Bronchial smooth muscle cell (primary cell): ENCODE measurements around the gene PSPH. TPM values are rescaled to one million over a fixed set of nuclear protein-coding genes. Genes with fewer than 3 reads are reported as not detected.

Experiments
- total RNA-seq: library from RNA; depleted of rRNA; stranded (reverse); fragments of >200 nt; gene quantifications from 2 replicates; pipeline ENCODE4 v1.2.1, GENCODE V29; 2014

PSPH gene
- total RNA-seq: 22.1 and 24.3 TPM in 2 replicates

DNA sequence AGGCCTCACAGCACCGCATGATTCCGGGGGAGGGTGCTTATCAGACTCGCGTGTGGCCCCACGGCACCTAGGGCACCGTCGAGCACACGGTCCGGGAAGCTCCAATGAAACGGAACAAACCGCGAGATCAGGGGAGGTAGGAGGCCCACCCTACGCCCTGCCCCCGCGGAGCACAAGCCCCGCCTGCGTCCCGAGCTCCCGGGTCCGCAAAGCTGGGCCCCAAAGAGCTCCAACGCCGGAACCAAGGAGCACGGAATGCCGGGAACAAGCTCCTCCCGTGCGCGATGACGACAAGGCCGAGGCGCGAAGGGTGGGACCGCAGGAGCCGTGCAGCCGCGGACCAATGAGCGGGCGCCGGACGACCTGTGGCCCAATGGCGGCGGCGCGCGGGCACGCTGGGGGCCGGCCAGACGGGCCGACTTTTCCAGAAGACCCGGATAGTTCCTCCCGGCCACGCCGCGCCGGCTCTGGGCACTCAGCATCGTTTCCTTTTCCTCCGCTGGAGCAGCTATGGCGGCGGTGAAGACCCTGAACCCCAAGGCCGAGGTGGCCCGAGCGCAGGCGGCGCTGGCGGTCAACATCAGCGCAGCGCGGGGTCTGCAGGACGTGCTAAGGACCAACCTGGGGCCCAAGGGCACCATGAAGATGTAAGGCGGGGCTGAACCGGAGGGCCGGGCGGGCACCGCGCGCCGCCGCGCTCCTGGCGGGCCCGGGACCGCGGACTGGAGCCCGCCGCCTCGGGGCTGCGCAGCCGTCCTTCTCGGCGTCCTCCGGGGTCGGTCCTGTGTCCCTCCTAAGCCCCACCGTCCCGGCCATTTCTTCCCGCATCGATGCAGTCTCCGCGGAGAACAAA is at the start of gene PSPH, which contains the start of gene CCT6A:
PSPH (minus strand) TSS at position 106 of the 853 bp plus-strand sequence. CDS start 30,232 bp downstream, outside the sequence.
CCT6A (plus strand) TSS at position 427 of the 853 bp plus-strand sequence; CDS start at position 511, 84 bp downstream.

GRCh38 chr7:56092789-56093531 is 41.7 kb upstream of the PSPH start, which contains the start of gene PHKG1:
Gene PHKG1, minus strand, starts transcription at chr7:56092952. Its CDS starts 4,011 bp downstream, at chr7:56088941.

GRCh38 chr7:56063882-56064625 is 12.8 kb upstream of the PSPH start, which contains the start of gene SUMF2:
Gene SUMF2, plus strand, starts transcription at chr7:56064286. Its CDS starts 26 bp downstream, at chr7:56064312.

GRCh38 chr7:55964261-55965099 is 86.8 kb downstream of the PSPH start, which contains the start of gene NIPSNAP2:
Gene NIPSNAP2, plus strand, starts transcription at chr7:55964585. Its CDS starts 25 bp downstream, at chr7:55964610.

Other genes with a start within 250 kb of the PSPH start
- not detected in 2 replicates for gene SEPTIN14, start 188.7 kb downstream of the PSPH start, total RNA-seq
- gene ZNF713, start 164.0 kb downstream of the PSPH start, total RNA-seq: 1.4 and 4.2 TPM in 2 replicates
- 15.5 and 16.9 TPM in 2 replicates for gene MRPS17, start 99.6 kb downstream of the PSPH start, total RNA-seq
- 27.3 and 35.6 TPM in 2 replicates for gene NIPSNAP2, start 86.9 kb downstream of the PSPH start, total RNA-seq
- 178 and 183 TPM in 2 replicates for gene CCT6A, start 321 bp upstream of the PSPH start, total RNA-seq
- gene SUMF2, start 12.8 kb upstream of the PSPH start, total RNA-seq: 166 and 232 TPM in 2 replicates
- gene PHKG1, start 41.5 kb upstream of the PSPH start, total RNA-seq: 0.47 and 1.0 TPM in 2 replicates
- 280 and 400 TPM in 2 replicates for gene CHCHD2, start 55.0 kb upstream of the PSPH start, total RNA-seq
- not detected in 2 replicates for gene NUPR2, start 65.0 kb upstream of the PSPH start, total RNA-seq